ENCODE results near the gene RSAD2. TPM values are rescaled to one million over a fixed set of nuclear protein-coding genes. Genes with fewer than 3 reads are reported as not detected.

The RSAD2 gene, protein sequence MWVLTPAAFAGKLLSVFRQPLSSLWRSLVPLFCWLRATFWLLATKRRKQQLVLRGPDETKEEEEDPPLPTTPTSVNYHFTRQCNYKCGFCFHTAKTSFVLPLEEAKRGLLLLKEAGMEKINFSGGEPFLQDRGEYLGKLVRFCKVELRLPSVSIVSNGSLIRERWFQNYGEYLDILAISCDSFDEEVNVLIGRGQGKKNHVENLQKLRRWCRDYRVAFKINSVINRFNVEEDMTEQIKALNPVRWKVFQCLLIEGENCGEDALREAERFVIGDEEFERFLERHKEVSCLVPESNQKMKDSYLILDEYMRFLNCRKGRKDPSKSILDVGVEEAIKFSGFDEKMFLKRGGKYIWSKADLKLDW
- 6.8 TPM for total RNA-seq

DNA sequence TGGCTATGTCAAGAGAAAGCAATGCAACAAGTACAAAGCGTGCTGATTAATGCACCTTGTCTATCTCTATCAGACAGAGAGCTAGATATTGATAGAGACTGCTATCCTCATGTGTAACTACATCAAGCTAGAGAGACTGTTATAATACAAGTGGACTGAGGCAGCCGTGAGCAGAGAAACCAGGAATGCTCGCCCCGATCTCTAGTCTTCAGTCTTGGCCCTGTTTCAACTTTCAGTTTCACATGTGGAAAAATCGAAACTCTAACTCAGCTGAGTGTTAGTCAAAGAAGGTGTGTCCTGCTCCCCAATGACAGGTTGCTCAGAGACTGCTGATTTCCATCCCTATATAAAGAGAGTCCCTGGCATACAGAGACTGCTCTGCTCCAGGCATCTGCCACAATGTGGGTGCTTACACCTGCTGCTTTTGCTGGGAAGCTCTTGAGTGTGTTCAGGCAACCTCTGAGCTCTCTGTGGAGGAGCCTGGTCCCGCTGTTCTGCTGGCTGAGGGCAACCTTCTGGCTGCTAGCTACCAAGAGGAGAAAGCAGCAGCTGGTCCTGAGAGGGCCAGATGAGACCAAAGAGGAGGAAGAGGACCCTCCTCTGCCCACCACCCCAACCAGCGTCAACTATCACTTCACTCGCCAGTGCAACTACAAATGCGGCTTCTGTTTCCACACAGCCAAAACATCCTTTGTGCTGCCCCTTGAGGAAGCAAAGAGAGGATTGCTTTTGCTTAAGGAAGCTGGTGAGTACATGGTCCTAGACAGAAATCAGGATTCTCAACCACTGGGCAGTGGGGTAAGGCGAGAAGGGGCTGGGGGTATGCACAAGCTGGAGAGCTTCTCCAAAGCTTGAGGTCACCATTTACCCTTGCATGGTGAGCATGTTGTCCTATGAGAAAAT is at the start of gene RSAD2:
TSS of gene RSAD2 (plus strand) at position 376 of the 903 bp plus-strand sequence. CDS start at position 400, 24 bp downstream.
- no peaks in the 10 kb centered on the region for H3K27me3 ChIP-seq (ENCODE audit: insufficient read depth, low read length)
- peaks cover 53% of the 10 kb centered on the region for H3K4me1 ChIP-seq (ENCODE audit: insufficient read depth, low read length)
- H3K4me3 ChIP-seq (ENCODE audit: low read length) = peak within 1 kb of the TSS; percentile 46
- H3K9me3 ChIP-seq (ENCODE audit: low read depth, low read length) = no peaks in the 10 kb centered on the region

DNA sequence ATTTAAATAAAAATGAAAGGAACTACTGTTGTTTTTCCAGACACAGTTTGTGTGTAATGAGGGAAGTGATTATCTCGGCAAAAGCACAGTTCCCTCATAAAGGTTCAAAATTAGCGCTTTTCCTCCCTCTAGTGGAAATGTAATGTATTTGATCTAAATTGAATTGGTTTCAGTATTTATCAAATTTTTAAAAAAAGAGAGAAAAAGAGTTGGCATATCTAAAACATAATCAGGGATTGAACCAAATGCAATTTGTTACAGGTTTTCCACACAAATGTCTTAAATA is 49.3 kb upstream of the RSAD2 start:
- Histone ChIP-seq H3K4me3 (ENCODE audit: low read length) (no peak overlapping the region), H3K4me1 (ENCODE audit: insufficient read depth, low read length) (peaks cover 5% of the 10 kb centered on the region), H3K27me3 (ENCODE audit: insufficient read depth, low read length) (no peaks in the 10 kb centered on the region), H3K9me3 (ENCODE audit: low read depth, low read length) (no peaks in the 10 kb centered on the region)

DNA sequence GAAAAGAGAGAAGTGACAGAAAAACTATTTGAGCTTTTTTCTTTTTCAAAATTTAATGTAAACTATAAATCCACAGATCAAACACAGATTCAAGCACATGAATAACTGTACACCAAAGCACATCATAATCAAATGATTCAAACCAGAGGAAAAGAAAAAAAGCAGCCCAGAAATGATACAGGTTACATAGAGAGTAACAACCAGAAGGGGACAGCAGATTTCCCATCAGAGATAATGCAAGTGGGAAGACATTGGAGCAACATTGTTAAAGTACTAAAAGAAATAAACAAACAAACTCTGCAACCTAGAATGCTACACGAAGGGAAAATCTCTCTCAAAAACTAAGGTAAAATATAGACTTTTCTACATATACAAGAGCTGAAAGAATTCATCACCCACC is 46.3 kb upstream of the RSAD2 start:
- Histone ChIP-seq H3K9me3 (ENCODE audit: low read depth, low read length) (no peaks in the 10 kb centered on the region), H3K27me3 (ENCODE audit: insufficient read depth, low read length) (no peaks in the 10 kb centered on the region), H3K4me1 (ENCODE audit: insufficient read depth, low read length) (peaks cover 5% of the 10 kb centered on the region), H3K4me3 (ENCODE audit: low read length) (no peak overlapping the region)

DNA sequence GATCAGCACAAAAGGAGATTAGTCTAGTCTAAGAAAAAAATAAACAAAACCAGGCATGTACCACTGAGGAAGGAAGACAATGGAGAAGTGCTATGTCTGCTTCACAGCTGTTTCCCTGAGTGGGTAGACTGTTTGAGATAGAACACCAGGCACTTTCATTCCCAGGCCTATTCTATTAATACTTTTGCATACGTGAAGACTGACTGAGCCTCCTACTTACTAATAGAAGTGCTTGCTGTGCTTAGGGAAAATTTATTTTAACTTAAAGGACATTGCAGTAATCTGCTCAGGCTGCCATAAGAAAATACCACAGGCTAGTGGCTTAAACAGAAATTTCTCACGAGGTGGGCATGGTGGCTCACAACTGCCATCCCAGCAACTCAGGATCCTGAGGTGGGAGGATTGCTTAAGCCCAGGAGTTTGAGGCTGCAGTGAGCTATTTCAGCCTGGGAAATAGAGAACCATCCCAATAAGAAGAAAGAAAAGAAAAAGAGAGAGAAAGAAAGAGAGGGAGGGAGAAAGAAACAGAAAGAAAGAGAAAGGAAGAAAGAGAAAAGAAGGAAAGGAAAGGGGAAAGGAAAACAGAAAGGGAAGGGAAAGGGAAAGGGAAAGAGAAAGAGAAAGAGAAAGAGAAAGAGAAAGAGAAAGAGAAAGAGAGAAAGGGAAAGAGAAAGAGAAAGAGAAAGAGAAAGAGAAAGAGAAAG is 44.8 kb upstream of the RSAD2 start:
- no peaks in the 10 kb centered on the region for H3K9me3 ChIP-seq (ENCODE audit: low read depth, low read length)
- no peaks in the 10 kb centered on the region for H3K4me1 ChIP-seq (ENCODE audit: insufficient read depth, low read length)
- no peaks in the 10 kb centered on the region for H3K27me3 ChIP-seq (ENCODE audit: insufficient read depth, low read length)
- no peak overlapping the region for H3K4me3 ChIP-seq (ENCODE audit: low read length)

DNA sequence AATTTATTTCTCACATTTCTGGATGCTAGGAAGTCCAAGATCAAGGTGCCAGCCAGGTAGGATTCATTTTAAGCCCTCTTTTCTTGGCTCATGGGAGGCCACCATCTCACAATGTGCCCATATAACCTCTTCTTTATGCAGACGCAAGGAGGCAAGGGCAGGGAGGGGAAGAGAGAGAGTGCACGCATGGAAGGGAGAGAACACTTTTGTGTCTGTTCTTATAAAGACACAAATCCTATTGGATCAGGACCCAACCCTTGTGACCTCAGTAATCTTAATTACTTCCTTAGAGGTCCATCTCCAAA is 44.3 kb upstream of the RSAD2 start:
- Histone ChIP-seq H3K27me3 (ENCODE audit: insufficient read depth, low read length) (no peaks in the 10 kb centered on the region), H3K4me3 (ENCODE audit: low read length) (no peak overlapping the region)

DNA sequence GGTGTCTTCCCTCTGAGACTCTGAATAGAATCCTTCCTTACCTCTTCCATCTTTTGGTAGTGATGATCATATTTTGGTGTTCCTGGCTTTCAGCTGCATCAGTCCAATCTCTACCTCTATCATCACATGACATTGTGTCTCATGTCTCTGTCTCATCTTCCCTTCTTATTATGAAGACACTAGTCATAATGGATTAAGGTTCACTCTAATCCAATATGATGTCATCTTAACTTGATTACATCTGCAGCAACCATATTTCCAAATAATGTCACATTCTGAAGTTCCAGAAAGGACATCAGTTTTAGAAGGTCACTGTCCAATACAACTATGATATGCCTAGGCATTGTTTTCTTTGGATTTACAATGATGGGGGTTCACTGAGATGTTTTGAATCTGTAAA is 43.4 kb upstream of the RSAD2 start:
- no peaks in the 10 kb centered on the region for H3K27me3 ChIP-seq (ENCODE audit: insufficient read depth, low read length)
- no peak overlapping the region for H3K4me3 ChIP-seq (ENCODE audit: low read length)
- no peaks in the 10 kb centered on the region for H3K4me1 ChIP-seq (ENCODE audit: insufficient read depth, low read length)
- H3K9me3 ChIP-seq (ENCODE audit: low read depth, low read length) = no peaks in the 10 kb centered on the region

More for the DNA sequence above, 44.3 kb upstream of the RSAD2 start:
- H3K4me1 ChIP-seq (ENCODE audit: insufficient read depth, low read length) = no peaks in the 10 kb centered on the region
- no peaks in the 10 kb centered on the region for H3K9me3 ChIP-seq (ENCODE audit: low read depth, low read length)

DNA sequence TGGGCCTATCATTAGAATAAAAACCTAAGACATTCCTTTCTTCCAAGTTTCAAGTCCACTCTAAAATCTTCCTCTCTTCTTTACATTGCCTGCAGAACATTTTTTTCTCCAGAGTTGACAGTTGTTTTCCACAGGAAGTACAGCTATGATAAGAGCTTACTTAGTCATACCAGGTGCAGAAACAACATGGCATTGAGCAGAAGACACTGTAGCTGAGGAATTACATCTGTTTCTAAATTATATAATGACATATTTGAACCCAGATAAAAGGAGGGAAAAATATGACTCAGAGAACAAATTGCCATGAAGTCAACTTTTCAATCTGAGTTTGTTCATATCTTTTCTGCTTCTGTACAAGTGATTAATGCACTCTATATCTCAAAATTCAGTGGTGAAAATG is 42.1 kb upstream of the RSAD2 start:
- H3K4me3 ChIP-seq (ENCODE audit: low read length) = no peak overlapping the region
- H3K4me1 ChIP-seq (ENCODE audit: insufficient read depth, low read length) = no peaks in the 10 kb centered on the region
- no peaks in the 10 kb centered on the region for H3K27me3 ChIP-seq (ENCODE audit: insufficient read depth, low read length)
- no peaks in the 10 kb centered on the region for H3K9me3 ChIP-seq (ENCODE audit: low read depth, low read length)

DNA sequence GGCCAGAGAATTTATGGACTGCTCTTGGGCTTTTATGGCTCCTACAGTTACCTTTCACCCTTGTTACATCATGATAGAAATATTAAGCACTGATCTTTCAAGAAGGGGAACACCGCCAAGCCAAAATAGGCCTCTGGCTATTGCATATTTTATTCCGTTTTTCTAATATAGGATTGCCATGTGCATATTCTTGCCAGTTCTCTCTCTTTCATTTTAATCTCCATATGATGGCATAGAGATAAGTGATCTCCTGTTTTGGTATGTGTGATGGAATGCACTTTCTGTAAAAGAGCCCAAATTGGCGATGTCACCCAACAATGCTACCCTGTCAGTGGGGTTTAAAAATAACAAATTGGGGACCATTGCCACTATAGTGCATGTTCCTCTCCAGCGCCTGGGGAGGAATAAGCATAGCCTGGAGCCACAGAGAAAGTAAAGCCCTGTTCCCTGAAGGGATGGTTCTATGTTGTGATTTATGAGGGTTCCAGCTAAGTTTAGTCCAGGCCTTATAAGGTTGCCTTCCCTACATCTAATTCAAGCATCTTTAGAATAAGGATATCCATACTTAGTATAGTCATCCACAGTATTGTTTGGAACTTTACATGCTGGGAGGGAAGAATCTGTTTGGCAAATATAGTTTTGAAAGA is 38.8 kb upstream of the RSAD2 start:
- H3K4me3 ChIP-seq (ENCODE audit: low read length) = no peak overlapping the region
- H3K9me3 ChIP-seq (ENCODE audit: low read depth, low read length) = peaks cover 14% of the 10 kb centered on the region
- H3K27me3 ChIP-seq (ENCODE audit: insufficient read depth, low read length) = no peaks in the 10 kb centered on the region
- no peaks in the 10 kb centered on the region for H3K4me1 ChIP-seq (ENCODE audit: insufficient read depth, low read length)

DNA sequence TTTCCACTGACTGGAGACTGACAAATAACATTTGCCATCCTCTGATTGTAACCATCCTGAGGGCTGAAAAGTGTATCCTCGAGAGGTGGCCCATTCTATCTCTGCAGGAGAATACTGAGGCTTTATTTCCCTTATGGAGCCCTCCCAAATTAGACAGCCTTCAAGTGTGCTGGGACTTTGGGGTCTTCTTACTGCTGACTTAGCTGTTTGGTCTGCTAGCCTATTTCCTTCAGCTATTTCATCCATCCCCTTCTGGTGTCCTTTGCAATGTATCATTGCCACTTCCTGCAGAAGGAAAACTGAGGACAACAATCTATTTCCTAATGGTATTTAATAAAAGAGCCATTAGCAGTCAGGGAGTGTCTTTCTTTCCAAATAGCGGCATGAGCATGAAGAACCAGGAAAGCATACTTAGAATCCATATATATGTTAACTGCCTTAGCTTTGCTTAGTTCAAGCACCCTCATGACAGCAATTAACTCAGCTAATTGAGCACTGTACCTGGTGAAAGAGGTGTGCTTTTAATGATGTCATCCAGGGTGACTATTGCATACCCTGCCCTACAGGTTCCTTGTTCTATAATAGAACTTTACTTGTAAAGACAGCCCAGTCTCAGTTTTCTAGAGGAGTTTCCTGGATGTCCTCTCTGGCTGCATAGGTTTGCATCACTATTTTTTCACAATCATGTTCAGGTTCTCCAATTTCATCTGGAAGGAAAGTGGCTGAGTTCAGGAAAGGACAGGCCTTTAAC is 35.9 kb upstream of the RSAD2 start:
- no peak overlapping the region for H3K4me3 ChIP-seq (ENCODE audit: low read length)
- H3K9me3 ChIP-seq (ENCODE audit: low read depth, low read length) = peaks cover 43% of the 10 kb centered on the region
- no peaks in the 10 kb centered on the region for H3K27me3 ChIP-seq (ENCODE audit: insufficient read depth, low read length)
- no peaks in the 10 kb centered on the region for H3K4me1 ChIP-seq (ENCODE audit: insufficient read depth, low read length)

DNA sequence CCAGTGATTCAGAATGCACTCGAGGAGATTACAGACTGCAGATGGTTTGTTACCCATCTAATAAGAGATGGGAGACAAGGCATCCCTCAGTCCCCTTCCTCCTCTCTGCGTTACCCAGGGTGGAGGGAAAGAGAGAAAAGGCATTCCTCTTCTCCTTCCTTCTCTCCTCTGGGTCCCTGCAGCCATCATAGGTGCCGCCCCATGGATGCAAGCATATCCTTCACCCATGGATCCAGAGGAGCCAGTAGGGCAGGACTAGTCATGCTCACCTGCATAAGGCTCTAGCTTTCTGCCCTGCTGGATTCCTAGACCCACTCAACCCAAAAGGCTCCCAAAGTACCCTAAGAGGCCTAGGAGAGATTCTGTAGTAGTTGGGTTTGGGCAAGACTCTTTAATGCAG is 32.3 kb upstream of the RSAD2 start:
- Histone ChIP-seq H3K27me3 (ENCODE audit: insufficient read depth, low read length) (no peaks in the 10 kb centered on the region), H3K4me3 (ENCODE audit: low read length) (no peak overlapping the region), H3K4me1 (ENCODE audit: insufficient read depth, low read length) (no peaks in the 10 kb centered on the region), H3K9me3 (ENCODE audit: low read depth, low read length) (peaks cover 64% of the 10 kb centered on the region)

DNA sequence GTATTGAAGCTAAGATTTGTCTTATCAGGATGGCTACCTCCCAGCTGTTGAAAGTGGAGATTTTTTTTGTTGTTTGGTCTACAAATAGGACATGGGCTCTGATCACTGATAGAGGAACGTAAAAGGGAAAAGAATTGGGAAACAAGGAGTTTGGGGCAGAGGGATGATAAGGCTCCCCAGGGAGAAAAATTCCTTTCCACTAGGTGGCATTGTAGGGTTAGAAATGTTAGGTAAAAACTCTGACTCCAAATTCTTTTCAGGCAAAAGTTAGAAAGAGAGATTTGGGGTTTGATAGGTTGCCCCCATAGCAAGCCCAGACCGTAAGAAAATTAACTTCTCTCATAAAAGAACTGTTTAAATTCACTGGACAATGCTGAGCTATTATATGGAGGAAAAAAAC is 31.7 kb upstream of the RSAD2 start:
- Histone ChIP-seq H3K27me3 (ENCODE audit: insufficient read depth, low read length) (no peaks in the 10 kb centered on the region), H3K4me1 (ENCODE audit: insufficient read depth, low read length) (no peaks in the 10 kb centered on the region), H3K9me3 (ENCODE audit: low read depth, low read length) (peaks cover 64% of the 10 kb centered on the region), H3K4me3 (ENCODE audit: low read length) (no peak overlapping the region)

DNA sequence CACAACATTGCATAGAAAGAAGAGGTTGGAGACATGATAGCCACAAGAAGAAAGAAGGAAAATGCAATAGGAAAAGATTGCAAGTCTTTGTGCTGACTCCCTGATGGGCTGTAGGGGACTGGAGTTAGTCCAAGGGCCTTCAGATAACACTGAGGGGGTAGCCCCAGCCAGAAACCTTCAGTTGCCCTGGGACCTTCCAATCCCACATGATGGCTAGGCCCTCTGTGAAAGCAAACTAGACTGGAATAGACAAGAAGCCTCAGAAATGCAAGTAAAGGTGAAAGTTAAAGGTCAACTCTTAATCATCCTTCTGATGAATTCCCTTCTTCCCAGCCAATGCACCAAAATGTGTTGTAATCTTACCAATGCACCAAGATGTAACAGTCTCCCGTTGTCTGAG is 31.0 kb upstream of the RSAD2 start:
- Histone ChIP-seq H3K27me3 (ENCODE audit: insufficient read depth, low read length) (no peaks in the 10 kb centered on the region), H3K9me3 (ENCODE audit: low read depth, low read length) (peaks cover 64% of the 10 kb centered on the region), H3K4me3 (ENCODE audit: low read length) (no peak overlapping the region), H3K4me1 (ENCODE audit: insufficient read depth, low read length) (no peaks in the 10 kb centered on the region)

DNA sequence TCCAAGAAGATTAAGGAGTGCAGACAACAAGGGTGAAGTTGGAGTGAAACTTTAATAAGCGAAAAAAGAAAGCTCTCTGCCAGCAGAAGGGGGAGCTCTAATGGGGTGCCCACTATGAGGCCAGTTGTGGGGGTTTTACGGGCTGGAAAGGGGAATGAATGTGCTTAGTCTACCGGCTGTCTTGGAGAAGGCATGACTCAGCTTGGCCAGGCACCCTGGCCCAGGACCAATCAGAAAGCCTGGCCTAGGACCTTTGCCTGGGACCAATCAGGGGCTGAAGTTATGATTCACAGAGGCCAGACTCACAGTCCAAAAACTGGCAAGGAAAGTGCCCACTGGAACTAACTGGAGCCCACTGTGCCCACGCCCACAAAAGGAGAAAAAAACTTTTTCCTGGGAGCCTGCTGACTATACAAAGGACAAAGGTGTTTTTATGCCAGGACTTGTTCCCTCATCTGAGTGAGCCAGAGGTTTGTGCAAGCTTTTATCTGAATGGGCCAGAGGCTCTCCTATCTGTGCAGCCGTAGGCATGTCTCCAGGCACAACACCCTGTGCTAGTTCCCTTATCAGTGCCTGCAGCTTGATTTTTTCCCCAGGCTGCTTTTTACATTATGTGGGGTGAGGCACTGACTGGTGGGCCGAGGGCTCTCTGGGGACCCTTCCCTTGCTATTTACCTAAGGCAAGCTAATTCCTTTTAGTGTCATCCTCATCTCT is 30.5 kb upstream of the RSAD2 start:
- no peaks in the 10 kb centered on the region for H3K4me1 ChIP-seq (ENCODE audit: insufficient read depth, low read length)
- no peak overlapping the region for H3K4me3 ChIP-seq (ENCODE audit: low read length)
- no peaks in the 10 kb centered on the region for H3K27me3 ChIP-seq (ENCODE audit: insufficient read depth, low read length)
- peaks cover 64% of the 10 kb centered on the region for H3K9me3 ChIP-seq (ENCODE audit: low read depth, low read length)

DNA sequence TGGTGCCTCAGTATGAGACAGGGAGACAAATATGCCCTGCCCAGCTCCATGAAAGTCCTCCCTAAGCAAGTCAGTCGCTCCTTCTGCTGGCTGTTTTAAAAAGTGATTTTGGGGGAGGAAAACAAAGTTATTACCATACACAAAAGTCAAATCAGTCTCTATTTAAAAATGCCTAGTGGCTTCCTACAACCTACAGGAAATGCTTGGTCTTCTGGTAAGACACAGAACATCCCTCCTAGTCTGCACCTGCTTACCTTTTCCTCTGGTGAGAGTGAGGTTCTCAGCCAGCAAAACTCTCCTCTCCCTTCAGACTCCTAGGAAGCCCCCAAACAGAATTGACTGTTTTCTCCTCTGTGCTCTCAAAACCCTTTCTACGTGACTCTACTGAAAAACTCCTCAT is 25.4 kb upstream of the RSAD2 start:
- Histone ChIP-seq H3K4me3 (ENCODE audit: low read length) (no peak overlapping the region), H3K27me3 (ENCODE audit: insufficient read depth, low read length) (no peaks in the 10 kb centered on the region), H3K4me1 (ENCODE audit: insufficient read depth, low read length) (no peaks in the 10 kb centered on the region), H3K9me3 (ENCODE audit: low read depth, low read length) (peaks cover 16% of the 10 kb centered on the region)
